IMR-90 (cell line): ENCODE measurements around the gene CDC42EP1. TPM values are rescaled to one million over a fixed set of nuclear protein-coding genes. Genes with fewer than 3 reads are reported as not detected.
A peak's percentile ranks its signal among the peaks of the same experiment; 100 is the strongest.

Source experiments
- ATAC-seq: fragments of 200-7000 bp; cut with Tn5 transposase; 2 replicates; pipeline ENCODE4 v1.9.1; 2020; ENCODE audit warnings: low read depth, mild to moderate bottlenecking, moderate library complexity
- BruUV-seq: library from RNA; stranded (reverse); fragments of 400-500 nt; replicated peaks from 2 replicates; lab custom pipeline; 2021; lab: Mats Ljungman, UMichigan
- CTCF ChIA-PET: fragments of 300-600 bp; formaldehyde crosslinking; extraction: SDS; loops from one replicate; lab custom pipeline; 2021; ENCODE audit warnings: antibody characterized with exemption; lab: Yijun Ruan, JAX
- POLR2A ChIA-PET: fragments of 300-600 bp; sonication (Branson Sonifier 250); formaldehyde crosslinking; loops from one replicate; lab custom pipeline; 2022; ENCODE audit warnings: antibody characterized with exemption; ENCODE audit not compliant: unreplicated experiment; lab: Charles Lee
- DNase-seq: peaks from one replicate; pipeline ENCODE4 v3.0.0; 2013
- H2AFZ ChIP-seq: replicated peaks from 2 replicates; pipeline ENCODE3; 2013; ENCODE audit warnings: low read length, mild to moderate bottlenecking; ENCODE audit not compliant: poor library complexity
- H2AK5ac ChIP-seq: 2 replicates; pipeline ENCODE4 v1.6.1; 2013; ENCODE audit warnings: low read depth, low read length, inconsistent platforms
- H2AK9ac ChIP-seq: replicated peaks from 2 replicates; pipeline ENCODE3; 2013; ENCODE audit warnings: mild to moderate bottlenecking, low read depth, low read length, moderate library complexity; ENCODE audit not compliant: poor library complexity
- H2BK120ac ChIP-seq: 2 replicates; pipeline ENCODE4 v1.6.1; 2013; ENCODE audit warnings: low read depth, low read length, inconsistent platforms
- H2BK15ac ChIP-seq: 3 replicates; pipeline ENCODE4 v1.6.1; 2013; ENCODE audit warnings: low read depth, low read length, inconsistent platforms
- H2BK20ac ChIP-seq: 2 replicates; pipeline ENCODE4 v1.6.1; 2013; ENCODE audit warnings: low read depth, mild to moderate bottlenecking, inconsistent platforms, low read length, moderate library complexity
- H2BK5ac ChIP-seq: 2 replicates; pipeline ENCODE4 v1.6.1; 2013; ENCODE audit warnings: mild to moderate bottlenecking, low read depth, low read length, inconsistent platforms; ENCODE audit not compliant: poor library complexity, severe bottlenecking
- H3K14ac ChIP-seq: replicated peaks from 2 replicates; pipeline ENCODE4 v1.6.1; 2013; ENCODE audit warnings: low read depth, low read length, inconsistent platforms
- H3K18ac ChIP-seq: 2 replicates; pipeline ENCODE4 v1.6.1; 2013; ENCODE audit warnings: low read depth, low read length, control low read depth
- H3K23ac ChIP-seq: 2 replicates; pipeline ENCODE4 v1.6.1; 2013; ENCODE audit warnings: low read depth, low read length, inconsistent platforms
- H3K27ac ChIP-seq: 2 replicates; pipeline ENCODE4 v1.5.1; 2013; ENCODE audit warnings: mild to moderate bottlenecking, control low read depth, low read length; ENCODE audit not compliant: insufficient read depth
- H3K27me3 ChIP-seq: 2 replicates; pipeline ENCODE4 v1.6.1; 2013; ENCODE audit warnings: low read length; ENCODE audit not compliant: control insufficient read depth, insufficient read depth
- H3K36me3 ChIP-seq: 2 replicates; pipeline ENCODE4 v1.6.1; 2013; ENCODE audit warnings: low read length, mixed read lengths; ENCODE audit not compliant: control insufficient read depth, insufficient read depth
- H3K4ac ChIP-seq: 2 replicates; pipeline ENCODE4 v1.6.1; 2013; ENCODE audit warnings: low read depth, low read length, inconsistent platforms
- H3K4me1 ChIP-seq: 2 replicates; pipeline ENCODE4 v1.6.1; 2013; ENCODE audit warnings: low read length, mixed read lengths; ENCODE audit not compliant: control insufficient read depth, insufficient read depth
- H3K4me2 ChIP-seq: 2 replicates; pipeline ENCODE4 v1.6.1; 2013; ENCODE audit warnings: low read depth, mild to moderate bottlenecking, control low read depth, low read length, moderate library complexity
- H3K4me3 ChIP-seq: 2 replicates; pipeline ENCODE4 v1.5.1; 2013; ENCODE audit warnings: low read depth, mild to moderate bottlenecking, control low read depth, low read length, moderate library complexity; ENCODE audit not compliant: insufficient read depth
- H3K56ac ChIP-seq: 2 replicates; pipeline ENCODE4 v1.6.1; 2013; ENCODE audit warnings: low read length, inconsistent platforms; ENCODE audit not compliant: insufficient read depth; ENCODE audit errors: extremely low read depth
- H3K79me1 ChIP-seq, 2 experiments: 2 replicates each; pipeline ENCODE4 v1.6.1; 2013; ENCODE audit warnings: low read length in 2 of 2, inconsistent platforms in 1 of 2, low read depth in 1 of 2
- H3K9ac ChIP-seq: 2 replicates; pipeline ENCODE4 v1.6.1; 2013; ENCODE audit warnings: low read depth, low read length, control low read depth
- H3K9me1 ChIP-seq: 2 replicates; pipeline ENCODE4 v1.6.1; 2013; ENCODE audit warnings: low read length, inconsistent platforms; ENCODE audit not compliant: insufficient read depth
- H3K9me3 ChIP-seq: 2 replicates; pipeline ENCODE4 v1.6.1; 2013; ENCODE audit warnings: low read length; ENCODE audit not compliant: control insufficient read depth, insufficient read depth
- H4K20me1 ChIP-seq: 2 replicates; pipeline ENCODE4 v1.6.1; 2013; ENCODE audit warnings: low read length, inconsistent platforms; ENCODE audit not compliant: insufficient read depth
- H4K5ac ChIP-seq: 2 replicates; pipeline ENCODE4 v1.6.1; 2013; ENCODE audit warnings: mild to moderate bottlenecking, low read depth, low read length, control low read depth
- H4K8ac ChIP-seq, 2 experiments: 2 replicates each; pipeline ENCODE4 v1.6.1; 2013; ENCODE audit warnings: low read depth in 2 of 2, low read length in 2 of 2, control low read depth in 1 of 2, inconsistent platforms in 1 of 2
- H4K91ac ChIP-seq: 2 replicates; pipeline ENCODE4 v1.6.1; 2013; ENCODE audit warnings: low read depth, low read length, inconsistent platforms; ENCODE audit not compliant: insufficient read depth
- BHLHE40 ChIP-seq: fragments of 150-350 bp; IDR thresholded peaks from 2 replicates; pipeline ENCODE4 v1.6.1; 2016; ENCODE audit warnings: mild to moderate bottlenecking, low read depth, low read length
- CEBPB ChIP-seq: IDR thresholded peaks from 2 replicates; pipeline ENCODE4 v1.6.1; 2012; ENCODE audit warnings: low read depth, low read length, improper control_type of control experiment
- CHD1 ChIP-seq: IDR thresholded peaks from 2 replicates; pipeline ENCODE4 v1.6.1; 2012; ENCODE audit warnings: low read depth, low read length, improper control_type of control experiment
- CTCF ChIP-seq: conservative IDR thresholded peaks from 2 replicates; pipeline ENCODE4 v1.5.1; 2012; ENCODE audit warnings: mild to moderate bottlenecking, low read depth, low read length, improper control_type of control experiment
- FOS ChIP-seq: fragments of 150-350 bp; IDR thresholded peaks from 2 replicates; pipeline ENCODE4 v1.6.1; 2016; ENCODE audit warnings: low read depth, low read length
- MAFK ChIP-seq: IDR thresholded peaks from 2 replicates; pipeline ENCODE4 v1.6.1; 2012; ENCODE audit warnings: low read depth, low read length, improper control_type of control experiment
- MAZ ChIP-seq: IDR thresholded peaks from 2 replicates; pipeline ENCODE4 v1.6.1; 2012; ENCODE audit warnings: low read depth, mild to moderate bottlenecking, low read length, improper control_type of control experiment, moderate library complexity, borderline replicate concordance
- MXI1 ChIP-seq: IDR thresholded peaks from 2 replicates; pipeline ENCODE4 v1.6.1; 2012; ENCODE audit warnings: low read depth, mild to moderate bottlenecking, low read length, moderate library complexity, borderline replicate concordance
- NFE2L2 ChIP-seq: fragments of 150-350 bp; IDR thresholded peaks from 2 replicates; pipeline ENCODE4 v1.6.1; 2016; ENCODE audit warnings: low read depth, mild to moderate bottlenecking, low read length
- POLR2A ChIP-seq: IDR thresholded peaks from 2 replicates; pipeline ENCODE4 v1.6.1; 2012; ENCODE audit warnings: mild to moderate bottlenecking, low read depth, low read length
- RAD21 ChIP-seq: IDR thresholded peaks from 2 replicates; pipeline ENCODE4 v1.6.1; 2012; ENCODE audit warnings: low read length, improper control_type of control experiment
- RCOR1 ChIP-seq: IDR thresholded peaks from 2 replicates; pipeline ENCODE4 v1.6.1; 2012; ENCODE audit warnings: mild to moderate bottlenecking, low read length, improper control_type of control experiment; ENCODE audit not compliant: insufficient replicate concordance
- SMC3 ChIP-seq: fragments of 150-350 bp; IDR thresholded peaks from 2 replicates; pipeline ENCODE4 v1.6.1; 2016; ENCODE audit warnings: low read depth, mild to moderate bottlenecking, antibody characterized with exemption, low read length, moderate library complexity
- WGBS, 2 experiments: methylation state at CpG; one replicate each; pipeline versions ENCODE4 v1.1.5 to v1.1.7; 2013; ENCODE audit warnings: missing lambda C conversion rate in 2 of 2; ENCODE audit not compliant: insufficient read length in 1 of 2; ENCODE audit errors: extremely low coverage in 2 of 2; 5-methylcytosine and 5-hydroxymethylcytosine counted together
- dilution Hi-C: fragments of 300-500 bp; cut with HindIII; formaldehyde crosslinking; loops from one replicate; pipeline ENCODE4 v1.14.3; 2018; ENCODE audit warnings: low sequenced_read_pairs; ENCODE audit not compliant: unreplicated experiment
- in situ Hi-C: fragments of 300-500 bp; cut with MboI; formaldehyde crosslinking; loops from 3 replicates; pipeline ENCODE4 v1.14.3; 2019; ENCODE audit warnings: low sequenced_read_pairs, inconsistent platforms, mixed read lengths
- intact Hi-C: fragments of 100-400 bp; cut with micrococcal nuclease; formaldehyde crosslinking; loops from 2 replicates; pipeline ENCODE4 v1.10.0; 2022
- polyA plus RNA-seq, 3 experiments: library from polyadenylated mRNA; depleted of rRNA; stranded (reverse); fragments of >200 nt; gene quantifications; 2 replicates each; pipeline ENCODE4 v1.2.3, GENCODE V29; 2012; ENCODE audit warnings: low replicate concordance in 1 of 3
- total RNA-seq: library from RNA; depleted of rRNA; stranded (reverse); fragments of >200 nt; gene quantifications from 2 replicates; pipeline ENCODE4 v1.2.3, GENCODE V29; 2012
- TF ChIP-seq, protein P1 (sequence below): fragments of 150-350 bp; IDR thresholded peaks from 2 replicates; pipeline ENCODE4 v1.6.1; 2016; ENCODE audit warnings: low read depth, mild to moderate bottlenecking, low read length, moderate library complexity, borderline replicate concordance

The CDC42EP1 gene
- total and polyA plus RNA-seq, 2 of the 4 experiments (the other 2 are of a cell fraction), result 4.7 to 47.3 TPM

GRCh38 chr22:37566903-37567798 is 6.9 kb downstream of the CDC42EP1 start:
- POLR2A ChIA-PET, result interaction anchor here (1.6 kb wide), 1 partner anchor 9 kb away, joined by 3 read pairs; no protein-coding TSS in a partner anchor
- Histone ChIP-seq H3K36me3 (peaks cover 48% of the 10 kb centered on the region), H3K27me3 (no peaks in the 10 kb centered on the region), H3K23ac (0 out of 2 replicates have a peak overlapping the region, but pooled peaks have one; percentile 24), H3K4me3 (no peak overlapping the region), H3K4me2 (no peak overlapping the region), H3K9me1 (peaks cover 24% of the 10 kb centered on the region), H3K14ac (no peak overlapping the region; the same call in 1 of the 2 replicates), H4K91ac (no peak overlapping the region), H2BK120ac (no peak overlapping the region), H4K8ac (no peak overlapping the region), H3K4ac (no peak overlapping the region), H3K4me1 (peaks cover 23% of the 10 kb centered on the region), H3K9ac (no peak overlapping the region), H2BK20ac (no peak overlapping the region), H2AK5ac (no peak overlapping the region; the same call in 1 of the 2 replicates), H4K20me1 (peaks cover 100% of the 10 kb centered on the region), H3K56ac (no peak overlapping the region), H4K5ac (no peak overlapping the region), H2AFZ (peak overlapping the region; percentile 64), H2BK5ac (no peak overlapping the region), H3K79me1 (peaks cover 28 to 92% of the 10 kb centered on the region in 2 experiments; a peak in 3 of 4 replicates), H3K9me3 (no peaks in the 10 kb centered on the region), H2BK15ac (no peak overlapping the region), H3K18ac (no peak overlapping the region), H3K27ac (no peak overlapping the region), H2AK9ac (peak overlapping the region; percentile 80)
- WGBS, 2 experiments, result 54% methylated on average over 11 of the region's 16 CpGs; no CpG with 5 or more reads in 1 of the 2 experiments
- in situ Hi-C loops (no loop called here), dilution Hi-C loops (no loop called here), intact Hi-C loops (loop anchor here (2.0 kb wide), 1 partner anchor 28 kb away; no protein-coding TSS in a partner anchor)
- no TSS peak for BruUV-seq
- peak; percentile 46 for DNase-seq
- no peak for ATAC-seq
- CTCF ChIA-PET, result interaction anchor here (0.8 to 1.6 kb wide), 4 partner anchors 12 to 25 kb away, joined by 3 to 11 read pairs (median 4); partner anchors contain the start of gene LGALS2
- peak; percentile 42; the same call in 1 of the 2 replicates for TF ChIP-seq MAZ
- TF ChIP-seq POLR2A, result 0 out of 2 replicates have a peak, but pooled peaks have one; percentile 21
- TF ChIP-seq FOS, result no peak
- peak; percentile 87 for TF ChIP-seq SMC3
- TF ChIP-seq CHD1, result no peak
- TF ChIP-seq NFE2L2, result no peak
- TF ChIP-seq, protein P1, sequence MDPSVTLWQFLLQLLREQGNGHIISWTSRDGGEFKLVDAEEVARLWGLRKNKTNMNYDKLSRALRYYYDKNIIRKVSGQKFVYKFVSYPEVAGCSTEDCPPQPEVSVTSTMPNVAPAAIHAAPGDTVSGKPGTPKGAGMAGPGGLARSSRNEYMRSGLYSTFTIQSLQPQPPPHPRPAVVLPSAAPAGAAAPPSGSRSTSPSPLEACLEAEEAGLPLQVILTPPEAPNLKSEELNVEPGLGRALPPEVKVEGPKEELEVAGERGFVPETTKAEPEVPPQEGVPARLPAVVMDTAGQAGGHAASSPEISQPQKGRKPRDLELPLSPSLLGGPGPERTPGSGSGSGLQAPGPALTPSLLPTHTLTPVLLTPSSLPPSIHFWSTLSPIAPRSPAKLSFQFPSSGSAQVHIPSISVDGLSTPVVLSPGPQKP, result no peak
- peak; percentile 84 for TF ChIP-seq RAD21
- TF ChIP-seq RCOR1, result no peak
- no peak for TF ChIP-seq MAFK
- TF ChIP-seq CTCF, result peak; percentile 80
- no peak for TF ChIP-seq BHLHE40
- TF ChIP-seq MXI1, result no peak
- TF ChIP-seq CEBPB, result no peak
